CD14-positive monocyte (primary cell): ENCODE data around the gene SETBP1. TPM values are rescaled to one million over a fixed set of nuclear protein-coding genes. Genes with fewer than 3 reads are reported as not detected.

Experiments
- DNase-seq, 3 donors: peaks; one replicate each; pipeline ENCODE4 v3.0.0-alpha.2; 2011 to 2022
- H2AFZ ChIP-seq: 2 replicates; pipeline ENCODE4 v1.6.0; 2012; ENCODE audit warnings: mild to moderate bottlenecking, low read depth, low read length, inconsistent platforms; ENCODE audit not compliant: insufficient read depth, poor library complexity, severe bottlenecking
- H3K27ac ChIP-seq, 2 donors: 1 replicate in 1 of 2; 2 replicates in 1 of 2; pipeline ENCODE4 v1.5.1; 2012 to 2013; ENCODE audit warnings: low read length in 2 of 2, control low read depth in 1 of 2, inconsistent platforms in 1 of 2, low read depth in 1 of 2, mild to moderate bottlenecking in 1 of 2
- H3K27me3 ChIP-seq, 2 donors: one replicate each; pipeline versions ENCODE4 v1.6.0 to v1.6.1; 2011 to 2013; ENCODE audit warnings: low read length in 2 of 2; ENCODE audit not compliant: control insufficient read depth in 2 of 2, insufficient read depth in 2 of 2
- H3K36me3 ChIP-seq, 2 donors: replicated peaks in 1 of 2; 1 replicate in 1 of 2; 2 replicates in 1 of 2; pipeline versions ENCODE4 v1.5.1 to v1.6.1; 2012 to 2013; ENCODE audit warnings: low read length in 2 of 2, control low read depth in 1 of 2, inconsistent platforms in 1 of 2, mild to moderate bottlenecking in 1 of 2; ENCODE audit not compliant: insufficient read depth in 2 of 2, control insufficient read depth in 1 of 2
- H3K4me1 ChIP-seq, 2 donors: 1 replicate in 1 of 2; 2 replicates in 1 of 2; pipeline versions ENCODE4 v1.5.1 to v1.6.1; 2012 to 2013; ENCODE audit warnings: low read length in 2 of 2, control low read depth in 1 of 2, inconsistent platforms in 1 of 2, mild to moderate bottlenecking in 1 of 2, moderate library complexity in 1 of 2; ENCODE audit not compliant: insufficient read depth in 2 of 2, control insufficient read depth in 1 of 2
- H3K4me2 ChIP-seq: replicated peaks from 2 replicates; pipeline ENCODE3; 2012; ENCODE audit warnings: low read length, moderate library complexity, mild to moderate bottlenecking; ENCODE audit not compliant: poor library complexity, severe bottlenecking; ENCODE audit errors: extremely low read depth
- H3K4me3 ChIP-seq, 3 experiments: fragments of 200-600 bp in 1 of 3; sonication (generic) in 1 of 3; replicated peaks in 1 of 3; 1 replicate in 2 of 3; 2 replicates in 1 of 3; pipeline ENCODE4 v1.5.1; 2011 to 2013; ENCODE audit warnings: low read length in 3 of 3, mild to moderate bottlenecking in 3 of 3, control low read depth in 2 of 3, low read depth in 2 of 3, inconsistent platforms in 1 of 3, moderate library complexity in 1 of 3
- H3K79me2 ChIP-seq: 2 replicates; pipeline ENCODE4 v1.6.0; 2012; ENCODE audit warnings: mild to moderate bottlenecking, control low read depth, inconsistent platforms, low read length, moderate library complexity; ENCODE audit not compliant: insufficient read depth
- H3K9ac ChIP-seq: 2 replicates; pipeline ENCODE4 v1.6.0; 2017; ENCODE audit warnings: low read length, mild to moderate bottlenecking; ENCODE audit not compliant: insufficient read depth, poor library complexity, severe bottlenecking
- H3K9me3 ChIP-seq, 2 donors: replicated peaks in 1 of 2; 1 replicate in 1 of 2; 2 replicates in 1 of 2; pipeline versions ENCODE4 v1.5.1 to v1.6.1; 2012 to 2013; ENCODE audit warnings: low read length in 2 of 2, control low read depth in 1 of 2; ENCODE audit not compliant: control insufficient read depth in 1 of 2, insufficient read depth in 1 of 2
- H4K20me1 ChIP-seq: 2 replicates; pipeline ENCODE4 v1.6.0; 2012; ENCODE audit warnings: mild to moderate bottlenecking, low read length, control low read depth, moderate library complexity; ENCODE audit not compliant: insufficient read depth
- H3K27ac Mint-ChIP-seq, 7 donors: one replicate each; pipeline ENCODE4 v1.8.0; 2020; ENCODE audit warnings: mild to moderate bottlenecking in 7 of 7, mixed read lengths in 7 of 7, moderate library complexity in 6 of 7, inconsistent platforms in 2 of 7
- H3K27me3 Mint-ChIP-seq, 3 donors: one replicate each; pipeline ENCODE4 v1.8.0; 2021 to 2022; ENCODE audit warnings: low read depth in 3 of 3, mild to moderate bottlenecking in 3 of 3, mixed read lengths in 3 of 3, moderate library complexity in 3 of 3, inconsistent platforms in 1 of 3
- H3K36me3 Mint-ChIP-seq, 2 donors: one replicate each; pipeline ENCODE4 v1.8.0; 2020; ENCODE audit warnings: mixed read lengths in 2 of 2, inconsistent platforms in 1 of 2, mild to moderate bottlenecking in 1 of 2
- H3K4me1 Mint-ChIP-seq: one replicate; pipeline ENCODE4 v1.8.0; 2020; ENCODE audit warnings: mild to moderate bottlenecking, mixed read lengths
- H3K4me3 Mint-ChIP-seq, 2 donors: one replicate each; pipeline ENCODE4 v1.8.0; 2020; ENCODE audit warnings: mild to moderate bottlenecking in 2 of 2, mixed read lengths in 2 of 2, moderate library complexity in 1 of 2
- H3K9me3 Mint-ChIP-seq, 7 donors: one replicate each; pipeline ENCODE4 v1.8.0; 2020 to 2022; ENCODE audit warnings: mixed read lengths in 7 of 7, mild to moderate bottlenecking in 6 of 7, moderate library complexity in 6 of 7, inconsistent platforms in 2 of 7
- WGBS: methylation state at CpG from one replicate; pipeline ENCODE4 v1.1.5; 2013; ENCODE audit warnings: missing lambda C conversion rate; ENCODE audit not compliant: insufficient coverage; 5-methylcytosine and 5-hydroxymethylcytosine counted together
- intact Hi-C, 2 donors: fragments of 100-400 bp; cut with micrococcal nuclease; formaldehyde crosslinking; loops; one replicate each; pipeline versions ENCODE4 v1.15.0 to v1.15.1; 2023
- polyA plus RNA-seq, 3 donors: library from polyadenylated mRNA; depleted of rRNA in 1 of 3; unstranded in 2 of 3; stranded (reverse) in 1 of 3; fragments of 300-500 nt in 2 of 3; fragments of >200 nt in 1 of 3; fragmentation: Illumina TruSeq in 2 of 3; gene quantifications; 1 replicate in 2 of 3; 2 replicates in 1 of 3; pipeline ENCODE4 v1.2.3, GENCODE V29; 2012 to 2021
- TF ChIP-seq, protein P1 (sequence below): fragments of 200-600 bp; IDR thresholded peaks from one replicate; pipeline ENCODE4 v1.8.0; 2022; ENCODE audit warnings: antibody characterized with exemption, mild to moderate bottlenecking

The SETBP1 gene
- polyA plus RNA-seq, 3 donors, result 0.01 to 1.2 TPM; not detected in 1

- no peak overlapping the region for H3K4me2 ChIP-seq
- no peak for DNase-seq
- Mint-ChIP-seq H3K9me3 (no peaks in the 10 kb centered on the region), H3K36me3 (no peaks in the 10 kb centered on the region), H3K4me1 (peaks cover 2% of the 10 kb centered on the region), H3K27me3 (peaks cover 20 to 30% (median 25%) of the 10 kb centered on the region in 3 donors), H3K4me3 (peak overlapping the region in 1 of 2 donors; percentile 1), H3K27ac (no peak overlapping the region)
- peaks cover 18 to 21% of the 10 kb centered on the region in 2 donors for H3K27me3 ChIP-seq
- H3K9me3 ChIP-seq, result no peaks in the 10 kb centered on the region
- no peaks in the 10 kb centered on the region for H4K20me1 ChIP-seq
- 90% methylated on average over 6 of the region's 8 CpGs for WGBS
- no peaks in the 10 kb centered on the region for H3K79me2 ChIP-seq
- H2AFZ ChIP-seq, result no peak overlapping the region
- no peak overlapping the region for H3K9ac ChIP-seq
- H3K4me3 ChIP-seq, result no peak overlapping the region
- no peaks in the 10 kb centered on the region for H3K4me1 ChIP-seq
- intact Hi-C loops, result no loop called here
- no peak overlapping the region for H3K27ac ChIP-seq
- H3K36me3 ChIP-seq, result no peaks in the 10 kb centered on the region
- TF ChIP-seq, protein P1, sequence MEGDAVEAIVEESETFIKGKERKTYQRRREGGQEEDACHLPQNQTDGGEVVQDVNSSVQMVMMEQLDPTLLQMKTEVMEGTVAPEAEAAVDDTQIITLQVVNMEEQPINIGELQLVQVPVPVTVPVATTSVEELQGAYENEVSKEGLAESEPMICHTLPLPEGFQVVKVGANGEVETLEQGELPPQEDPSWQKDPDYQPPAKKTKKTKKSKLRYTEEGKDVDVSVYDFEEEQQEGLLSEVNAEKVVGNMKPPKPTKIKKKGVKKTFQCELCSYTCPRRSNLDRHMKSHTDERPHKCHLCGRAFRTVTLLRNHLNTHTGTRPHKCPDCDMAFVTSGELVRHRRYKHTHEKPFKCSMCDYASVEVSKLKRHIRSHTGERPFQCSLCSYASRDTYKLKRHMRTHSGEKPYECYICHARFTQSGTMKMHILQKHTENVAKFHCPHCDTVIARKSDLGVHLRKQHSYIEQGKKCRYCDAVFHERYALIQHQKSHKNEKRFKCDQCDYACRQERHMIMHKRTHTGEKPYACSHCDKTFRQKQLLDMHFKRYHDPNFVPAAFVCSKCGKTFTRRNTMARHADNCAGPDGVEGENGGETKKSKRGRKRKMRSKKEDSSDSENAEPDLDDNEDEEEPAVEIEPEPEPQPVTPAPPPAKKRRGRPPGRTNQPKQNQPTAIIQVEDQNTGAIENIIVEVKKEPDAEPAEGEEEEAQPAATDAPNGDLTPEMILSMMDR, result no peak
Measured at GRCh38 chr18:44791520-44791919, 110.8 kb downstream of the SETBP1 start.

GRCh38 chr18:44792456-44793061 is 111.9 kb downstream of the SETBP1 start:
- Histone ChIP-seq H2AFZ (no peak overlapping the region), H3K9me3 (no peaks in the 10 kb centered on the region), H3K79me2 (no peaks in the 10 kb centered on the region), H3K4me3 (no peak overlapping the region), H4K20me1 (no peaks in the 10 kb centered on the region), H3K9ac (no peak overlapping the region), H3K27me3 (peaks cover 19 to 21% of the 10 kb centered on the region in 2 donors), H3K4me2 (no peak overlapping the region), H3K4me1 (no peaks in the 10 kb centered on the region), H3K27ac (no peak overlapping the region), H3K36me3 (no peaks in the 10 kb centered on the region)
- Mint-ChIP-seq H3K27me3 (peaks cover 18 to 25% (median 25%) of the 10 kb centered on the region in 3 donors), H3K9me3 (no peaks in the 10 kb centered on the region), H3K4me3 (peak overlapping the region in 1 of 2 donors; percentile 10), H3K36me3 (no peaks in the 10 kb centered on the region), H3K27ac (no peak overlapping the region), H3K4me1 (peaks cover 2% of the 10 kb centered on the region)
- no peak for DNase-seq
- TF ChIP-seq, protein P1, result no peak
- WGBS, result 100% methylated on average over 1 of the region's 8 CpGs
- intact Hi-C loops, result no loop called here
